GM21447 (cell line): ENCODE measurements around the gene GRIA2.

Source experiments
- ATAC-seq: cut with Tn5 transposase; IDR thresholded peaks from one replicate; pipeline ENCODE4 v1.9.1; 2021; ENCODE audit not compliant: unreplicated experiment

Gene GRIA2

GRCh38 chr4:157363360-157363759 is 142.8 kb downstream of the GRIA2 start:
- ATAC-seq: no peak

DNA sequence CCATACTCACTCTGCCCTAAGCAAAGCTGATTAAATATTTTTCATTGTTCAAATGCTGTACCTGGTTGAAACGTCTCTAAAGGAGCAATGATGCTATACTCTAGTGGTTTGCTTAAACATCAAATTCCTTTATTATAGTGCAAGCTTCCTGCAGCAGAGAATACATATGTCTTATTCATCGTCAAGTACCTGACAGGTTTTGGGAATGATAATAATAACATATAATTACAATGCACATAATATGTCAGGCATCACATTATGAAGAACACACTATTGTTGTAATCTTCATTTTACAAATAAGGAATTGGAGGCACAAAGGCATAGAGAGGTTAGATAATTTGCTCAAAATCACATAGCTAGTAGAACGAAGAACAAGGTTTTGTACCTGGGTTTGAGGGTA is 151.6 kb downstream of the GRIA2 start:
- no peak for ATAC-seq

GRCh38 chr4:157372567-157372966 is 152.0 kb downstream of the GRIA2 start:
- ATAC-seq: no peak

GRCh38 chr4:157389741-157390140 is 169.2 kb downstream of the GRIA2 start:
- no peak for ATAC-seq

DNA sequence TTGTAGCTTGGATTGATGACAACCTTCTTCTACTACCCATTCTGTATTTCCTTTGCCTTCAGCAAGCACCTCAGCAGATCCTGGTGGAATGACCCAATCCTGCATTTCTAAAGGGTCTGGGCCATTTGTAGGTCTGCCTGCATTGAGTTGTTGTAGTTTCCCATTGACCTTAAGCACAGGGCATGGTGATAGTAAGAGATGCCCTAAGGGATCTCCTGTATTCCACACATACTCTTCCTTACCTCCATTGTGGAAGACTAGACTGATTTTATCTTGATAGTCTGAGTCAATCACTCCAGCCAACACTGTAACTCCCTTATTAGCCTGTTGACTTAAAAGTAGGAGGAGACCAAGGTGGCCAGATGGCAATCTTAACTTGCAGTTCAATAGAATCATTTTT is 184.5 kb downstream of the GRIA2 start:
- no peak for ATAC-seq
